SK-N-SH (cell line): Measurements from ENCODE around the gene TCEA2.

ENCODE experiments used
- CTCF ChIP-seq: fragments of 200-600 bp; sonication (generic); IDR thresholded peaks from 2 replicates; pipeline ENCODE4 v1.6.1; 2017; ENCODE audit warnings: antibody characterized with exemption, mild to moderate bottlenecking, moderate library complexity
- EP300 ChIP-seq, 2 experiments: IDR thresholded peaks; 2 replicates each; pipeline versions ENCODE4 v1.4.0 to v1.6.1; 2012; ENCODE audit warnings: borderline replicate concordance in 1 of 2, low read depth in 1 of 2, low read length in 1 of 2
- EZH2phosphoT487 ChIP-seq: fragments of 200-600 bp; sonication (generic); IDR thresholded peaks from 2 replicates; pipeline ENCODE4 v1.6.1; 2017; ENCODE audit warnings: low read depth, mixed run types, mild to moderate bottlenecking, antibody characterized with exemption, moderate library complexity, borderline replicate concordance
- GABPA ChIP-seq: IDR thresholded peaks from 2 replicates; pipeline ENCODE4 v1.4.0; 2012; ENCODE audit warnings: low read depth, mild to moderate bottlenecking
- MXI1 ChIP-seq: IDR thresholded peaks from 2 replicates; pipeline ENCODE4 v1.6.1; 2012; ENCODE audit warnings: mild to moderate bottlenecking, low read depth, low read length, improper control_type of control experiment
- POLR2AphosphoS5 ChIP-seq: IDR thresholded peaks from 2 replicates; pipeline ENCODE4 v1.6.1; 2012; ENCODE audit warnings: low read depth, low read length
- RAD21 ChIP-seq: IDR thresholded peaks from 2 replicates; pipeline ENCODE4 v1.6.1; 2012; ENCODE audit warnings: mild to moderate bottlenecking, low read length
- REST ChIP-seq: IDR thresholded peaks from 2 replicates; pipeline ENCODE4 v1.6.1; 2012; ENCODE audit warnings: mild to moderate bottlenecking, low read depth, low read length, moderate library complexity
- RXRA ChIP-seq: IDR thresholded peaks from 2 replicates; pipeline ENCODE4 v1.4.0; 2012; ENCODE audit warnings: low read depth, mild to moderate bottlenecking, borderline replicate concordance
- SMC3 ChIP-seq: IDR thresholded peaks from 2 replicates; pipeline ENCODE4 v1.6.1; 2012; ENCODE audit warnings: low read depth, low read length, improper control_type of control experiment
- TAF1 ChIP-seq: IDR thresholded peaks from 2 replicates; pipeline ENCODE4 v1.6.1; 2012; ENCODE audit warnings: low read depth, mild to moderate bottlenecking, low read length, moderate library complexity, borderline replicate concordance
- USF2 ChIP-seq: fragments of 150-350 bp; IDR thresholded peaks from 2 replicates; pipeline ENCODE4 v1.6.1; 2017; ENCODE audit warnings: antibody characterized with exemption, low read length, low read depth, borderline replicate concordance
- TF ChIP-seq, protein P1 (sequence below): IDR thresholded peaks from 2 replicates; pipeline ENCODE4 v1.4.0; 2012; ENCODE audit warnings: low read depth

DNA sequence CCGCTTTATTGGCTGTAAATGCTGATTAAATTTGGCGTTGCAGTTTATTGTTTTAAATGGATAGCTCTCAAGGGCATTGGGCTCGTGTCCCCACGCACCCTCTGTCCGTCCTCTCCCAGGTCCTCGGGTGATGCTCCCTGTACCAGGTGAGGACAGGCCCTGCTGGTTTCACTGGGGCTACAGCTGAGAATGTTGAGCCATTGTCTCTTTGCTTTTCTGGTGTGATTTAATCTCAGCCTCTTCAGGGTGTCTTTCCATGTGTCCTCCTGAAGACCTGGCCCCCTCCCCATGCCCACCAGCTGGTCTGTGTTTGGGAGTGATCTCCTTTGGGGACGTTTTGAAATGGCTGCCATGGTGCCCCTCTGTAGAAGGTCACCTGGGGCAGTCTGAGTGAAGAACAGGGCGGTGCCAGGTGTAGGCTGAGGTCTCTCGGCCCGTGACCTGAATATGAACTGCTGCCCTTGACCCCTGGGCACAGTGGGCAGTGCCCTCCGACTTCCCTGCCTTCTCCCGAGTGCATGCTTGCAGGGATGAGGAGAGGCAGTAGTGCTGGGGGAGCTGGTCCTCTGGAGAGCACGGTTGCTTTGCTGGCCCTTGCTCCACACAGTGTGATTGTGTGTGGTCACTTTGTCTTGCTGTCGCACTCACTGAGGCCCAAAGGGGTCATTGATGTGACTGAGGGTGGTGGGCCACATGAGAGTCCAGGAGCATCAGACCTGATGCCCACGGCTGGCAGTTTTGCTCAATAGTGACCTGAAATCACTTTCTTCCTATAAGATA, 39.4 kb upstream of the TCEA2 start:
- TF ChIP-seq CTCF (no peak), TAF1 (no peak), EP300 (IDR thresholded peaks at IDR 0.05; ENCODE audit: borderline replicate concordance in 1 of 2, low read depth in 1 of 2, low read length in 1 of 2) (no peak), USF2 (no peak), GABPA (no peak), POLR2AphosphoS5 (no peak), MXI1 (no peak), SMC3 (no peak), EZH2phosphoT487 (no peak), RAD21 (no peak), RXRA (no peak), REST (no peak)
- TF ChIP-seq, protein P1, sequence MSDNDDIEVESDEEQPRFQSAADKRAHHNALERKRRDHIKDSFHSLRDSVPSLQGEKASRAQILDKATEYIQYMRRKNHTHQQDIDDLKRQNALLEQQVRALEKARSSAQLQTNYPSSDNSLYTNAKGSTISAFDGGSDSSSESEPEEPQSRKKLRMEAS, result no peak
